OCI-LY1 (cell line): ENCODE results near the gene ATP13A2.

Experiments
- EZH2 ChIP-seq: fragments of 200-600 bp; sonication (generic), shearing (Covaris generic); IDR thresholded peaks from 2 replicates; pipeline ENCODE4 v1.8.0; 2017; ENCODE audit warnings: borderline replicate concordance, mixed run types, mild to moderate bottlenecking, antibody characterized with exemption, low read length, moderate library complexity, mixed read lengths
- TF ChIP-seq, protein P1 (sequence below): fragments of 200-600 bp; sonication (generic), shearing (Covaris generic); IDR thresholded peaks from 2 replicates; pipeline ENCODE4 v1.5.1; 2017; ENCODE audit warnings: mild to moderate bottlenecking, antibody characterized with exemption, low read length, moderate library complexity, mixed read lengths

DNA sequence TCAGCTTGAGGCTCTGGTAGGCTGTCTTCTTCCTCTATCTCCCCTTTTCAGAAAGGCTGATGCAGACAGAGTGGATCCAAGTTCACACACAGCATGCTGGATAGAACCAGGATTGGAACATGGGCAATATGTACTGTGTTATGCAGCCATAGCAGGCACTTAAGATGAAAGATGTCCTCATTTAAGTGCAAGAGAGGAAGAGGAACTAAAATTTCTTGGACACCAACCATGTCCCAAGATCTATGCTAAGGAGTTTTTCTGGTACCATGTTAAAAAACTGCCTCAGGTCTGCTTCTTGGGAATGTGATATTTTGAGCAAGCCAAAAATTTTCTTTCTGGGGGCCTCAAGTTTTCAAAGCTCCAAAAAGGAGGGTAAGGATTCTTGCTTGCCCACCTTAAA is 40.9 kb upstream of the ATP13A2 start:
- TF ChIP-seq, protein P1, sequence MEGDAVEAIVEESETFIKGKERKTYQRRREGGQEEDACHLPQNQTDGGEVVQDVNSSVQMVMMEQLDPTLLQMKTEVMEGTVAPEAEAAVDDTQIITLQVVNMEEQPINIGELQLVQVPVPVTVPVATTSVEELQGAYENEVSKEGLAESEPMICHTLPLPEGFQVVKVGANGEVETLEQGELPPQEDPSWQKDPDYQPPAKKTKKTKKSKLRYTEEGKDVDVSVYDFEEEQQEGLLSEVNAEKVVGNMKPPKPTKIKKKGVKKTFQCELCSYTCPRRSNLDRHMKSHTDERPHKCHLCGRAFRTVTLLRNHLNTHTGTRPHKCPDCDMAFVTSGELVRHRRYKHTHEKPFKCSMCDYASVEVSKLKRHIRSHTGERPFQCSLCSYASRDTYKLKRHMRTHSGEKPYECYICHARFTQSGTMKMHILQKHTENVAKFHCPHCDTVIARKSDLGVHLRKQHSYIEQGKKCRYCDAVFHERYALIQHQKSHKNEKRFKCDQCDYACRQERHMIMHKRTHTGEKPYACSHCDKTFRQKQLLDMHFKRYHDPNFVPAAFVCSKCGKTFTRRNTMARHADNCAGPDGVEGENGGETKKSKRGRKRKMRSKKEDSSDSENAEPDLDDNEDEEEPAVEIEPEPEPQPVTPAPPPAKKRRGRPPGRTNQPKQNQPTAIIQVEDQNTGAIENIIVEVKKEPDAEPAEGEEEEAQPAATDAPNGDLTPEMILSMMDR = no peak
- TF ChIP-seq EZH2 = no peak
